GM21515 (cell line): ENCODE results near the gene CDK17.
"Not testable (repeated sequence)": the region's sequence is repeated elsewhere in the genome, so short reads cannot be mapped to it uniquely, and the experiment has no call there.

Source experiments
- ATAC-seq: cut with Tn5 transposase; IDR thresholded peaks from one replicate; pipeline ENCODE4 v1.9.1; 2021; ENCODE audit not compliant: unreplicated experiment

The CDK17 gene

GRCh38 chr12:96399919-96400630, at the start of gene CDK17:
CDK17 (minus strand) TSS chr12:96400439; CDS start chr12:96334836, 65,603 bp downstream.
- ATAC-seq = peak; percentile 50

GRCh38 chr12:96448300-96448699, 48.1 kb upstream of the CDK17 start:
- no peak for ATAC-seq

DNA sequence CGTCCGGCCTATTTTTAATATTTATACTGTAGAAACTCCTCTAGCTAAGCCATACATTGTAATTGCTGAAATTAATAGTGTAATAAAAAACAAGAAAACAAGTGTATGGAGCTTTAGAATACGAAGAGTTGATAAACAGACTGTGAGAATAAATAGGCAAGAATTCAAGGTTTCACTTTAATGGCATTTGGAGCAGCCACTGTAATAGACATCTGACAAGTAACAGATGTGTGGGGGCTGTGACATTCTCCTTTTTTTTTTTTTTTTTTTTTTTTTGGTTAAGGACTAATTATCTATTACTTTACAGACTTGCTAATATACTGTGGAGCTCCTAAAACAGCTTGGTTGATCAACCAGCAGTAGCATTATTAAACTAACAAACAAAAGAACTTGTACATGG, 47.0 kb upstream of the CDK17 start:
- no peak for ATAC-seq

DNA sequence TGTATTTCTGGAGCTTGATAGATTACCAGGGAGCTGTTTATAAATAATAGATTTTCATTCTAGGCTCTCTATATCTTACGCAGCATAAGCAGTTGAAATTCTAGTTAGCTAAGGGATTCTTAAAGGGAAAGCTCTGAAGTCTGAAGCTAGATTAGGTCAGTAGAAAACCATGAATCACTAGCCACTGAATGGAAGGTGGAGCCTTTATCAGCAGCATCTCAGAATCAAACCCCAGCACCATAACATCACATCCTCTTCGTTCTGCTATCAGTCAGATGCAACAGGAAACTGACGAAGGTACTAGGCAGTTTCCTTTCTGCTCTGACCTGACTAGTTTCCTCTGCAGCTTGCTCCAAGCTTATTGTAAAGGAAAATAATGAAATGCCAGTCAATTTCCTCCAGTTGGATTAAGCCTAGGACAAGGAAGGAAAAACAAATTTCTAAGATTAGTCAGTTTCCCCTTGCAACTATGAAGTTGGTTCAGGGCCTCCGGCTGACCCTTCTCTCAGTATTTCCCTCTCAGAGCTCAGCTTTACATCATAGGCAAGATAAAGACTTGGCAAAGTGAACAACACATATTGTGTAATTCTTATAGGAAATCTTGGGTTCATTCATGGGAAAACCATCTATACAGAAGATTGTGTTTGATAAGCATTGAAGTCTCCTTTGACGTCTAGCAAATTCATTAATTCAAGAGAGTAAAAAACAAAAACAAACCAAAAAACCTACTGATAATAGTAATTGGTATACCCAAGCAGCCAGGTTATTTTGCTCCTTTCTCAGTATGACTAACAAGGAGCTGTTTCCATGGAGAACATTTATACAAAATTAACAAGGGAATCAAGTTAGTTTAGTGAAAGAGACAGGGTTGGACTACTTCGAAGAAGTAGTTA, 45.7 kb upstream of the CDK17 start:
- peak; percentile 90 for ATAC-seq

DNA sequence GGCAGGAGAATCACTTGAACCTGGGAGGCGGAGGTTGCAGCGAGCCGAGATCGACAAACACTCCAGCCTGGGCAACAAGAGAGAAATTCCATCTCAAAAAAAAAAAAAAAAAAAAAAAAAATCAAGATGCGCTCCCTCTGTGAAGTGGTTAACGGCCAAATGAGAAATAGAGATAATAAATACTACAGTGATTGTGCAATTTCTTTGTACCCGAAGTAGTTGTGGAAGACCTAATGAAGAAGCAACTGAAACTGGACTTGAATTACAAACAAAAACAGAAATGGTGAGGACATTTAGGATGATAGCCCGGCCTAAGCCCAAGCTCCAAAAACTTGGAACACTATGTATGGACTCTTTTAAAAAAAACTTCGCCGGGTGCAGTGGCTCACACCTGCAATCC, 44.2 kb upstream of the CDK17 start:
- ATAC-seq = no peak

GRCh38 chr12:96442906-96443305, 42.7 kb upstream of the CDK17 start:
- ATAC-seq = no peak

DNA sequence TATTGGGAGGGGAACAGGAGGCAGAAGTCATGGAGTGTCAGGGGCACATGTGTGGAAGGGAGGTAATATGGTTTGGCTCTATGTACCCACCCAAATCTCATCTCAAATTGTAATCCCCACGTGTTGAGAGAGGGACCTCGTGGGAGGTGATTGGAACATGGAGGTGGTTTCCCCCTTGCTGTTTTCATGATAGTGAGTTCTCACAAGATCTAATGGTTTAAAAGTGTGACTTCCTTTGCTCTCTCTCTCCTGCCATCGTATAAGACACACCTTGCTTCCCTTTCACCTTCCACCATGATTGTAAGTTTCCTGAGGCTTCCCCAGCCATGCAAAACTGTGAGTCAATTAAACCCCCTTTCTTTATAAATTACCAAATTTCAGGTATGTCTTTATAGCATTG, 41.6 kb upstream of the CDK17 start:
- no peak for ATAC-seq

DNA sequence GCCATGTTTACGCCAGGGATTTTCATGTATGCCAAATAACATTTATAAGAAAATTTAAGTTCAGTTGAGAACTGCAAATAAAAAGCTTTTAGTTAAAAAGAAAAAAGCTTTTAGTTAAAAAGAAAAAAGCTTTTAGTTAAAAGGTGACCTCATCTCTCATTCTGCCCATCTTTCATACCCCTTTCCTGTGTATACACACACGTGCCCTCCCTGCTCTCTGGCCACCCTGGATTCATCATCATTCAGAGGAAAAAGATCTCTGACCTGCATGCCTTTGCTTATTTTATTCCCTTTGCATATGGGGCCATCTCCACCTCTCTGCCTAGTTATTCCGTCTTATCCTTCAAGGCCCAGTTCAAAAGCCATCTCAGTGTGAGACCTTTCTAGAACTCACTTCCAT, 38.1 kb upstream of the CDK17 start:
- no peak for ATAC-seq

- no peak for ATAC-seq
Measured at GRCh38 chr12:96437171-96437445, 36.9 kb upstream of the CDK17 start.

- ATAC-seq = no peak
Measured at GRCh38 chr12:96436366-96437170, 36.3 kb upstream of the CDK17 start.

GRCh38 chr12:96434107-96434506, 33.9 kb upstream of the CDK17 start:
- ATAC-seq = no peak

GRCh38 chr12:96432496-96433321, 32.5 kb upstream of the CDK17 start:
- ATAC-seq = not testable (repeated sequence)

- no peak for ATAC-seq
Measured at GRCh38 chr12:96431067-96431466, 30.8 kb upstream of the CDK17 start.

GRCh38 chr12:96427269-96427729, 27.1 kb upstream of the CDK17 start:
- ATAC-seq = no peak

GRCh38 chr12:96425951-96426350, 25.7 kb upstream of the CDK17 start:
- no peak for ATAC-seq

DNA sequence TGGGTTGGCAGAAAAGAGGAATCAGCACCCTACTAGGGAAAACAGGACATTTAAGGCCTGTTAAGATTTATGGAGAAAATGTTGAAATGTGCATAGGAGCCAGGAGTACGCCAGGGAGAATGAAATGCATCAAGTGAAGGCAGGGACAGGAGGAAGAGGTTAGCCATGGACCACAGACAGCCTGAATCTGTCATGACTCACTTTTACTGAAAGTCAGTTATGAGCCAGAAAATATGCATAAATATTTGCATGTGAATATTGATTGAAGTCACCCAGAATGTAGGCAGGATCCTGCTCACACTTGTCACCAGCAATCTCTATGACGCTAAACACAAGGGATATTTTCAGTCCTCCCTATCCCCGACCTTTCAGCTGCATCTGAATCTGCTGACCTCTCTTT, 25.1 kb upstream of the CDK17 start:
- no peak for ATAC-seq

GRCh38 chr12:96424601-96425000, 24.4 kb upstream of the CDK17 start:
- no peak for ATAC-seq

- no peak for ATAC-seq
Measured at GRCh38 chr12:96422192-96422591, 22.0 kb upstream of the CDK17 start.

DNA sequence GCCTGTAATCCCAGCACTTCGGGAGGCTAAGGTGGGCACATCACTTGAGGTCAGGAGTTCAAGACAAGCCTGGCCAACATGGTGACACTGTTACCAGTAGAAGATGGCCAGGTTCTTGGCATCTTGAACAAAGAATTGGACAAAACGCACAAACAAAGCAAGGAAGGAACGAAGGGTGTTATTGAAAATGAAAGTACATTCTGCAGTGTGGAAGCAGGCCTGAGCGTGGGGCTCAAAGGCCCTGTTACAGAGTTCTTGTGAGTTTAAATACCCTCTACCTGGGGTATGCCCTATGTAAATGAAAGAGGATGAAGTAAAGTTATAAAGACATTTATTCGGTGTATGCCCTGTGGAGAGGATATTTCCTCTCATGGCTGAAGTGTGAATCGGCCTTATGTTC, 20.8 kb upstream of the CDK17 start:
- no peak for ATAC-seq

GRCh38 chr12:96420277-96420835, 20.1 kb upstream of the CDK17 start:
- ATAC-seq = no peak
